GDM1 (cell line): ENCODE data around the gene FOXO6.

Experiments used
- DNase-seq: peaks from one replicate; lab custom pipeline; 2025; lab: John Stamatoyannopoulos, UW

Gene FOXO6

GRCh38 chr1:41360786-41361494, at the start of gene FOXO6:
TSS of gene FOXO6 (plus strand) at chr1:41361434.
- peak; percentile 93 for DNase-seq

- no peak for DNase-seq
Measured at GRCh38 chr1:41312991-41313645, 48.1 kb upstream of the FOXO6 start.

- DNase-seq = no peak
Measured at GRCh38 chr1:41313661-41314131, 47.5 kb upstream of the FOXO6 start.

- no peak for DNase-seq
Measured at GRCh38 chr1:41314376-41315145, 46.7 kb upstream of the FOXO6 start.

- DNase-seq = no peak
Measured at GRCh38 chr1:41315146-41315822, 46.0 kb upstream of the FOXO6 start.

- no peak for DNase-seq
Measured at GRCh38 chr1:41315871-41316270, 45.4 kb upstream of the FOXO6 start.

GRCh38 chr1:41317361-41317760, 43.9 kb upstream of the FOXO6 start:
- no peak for DNase-seq

GRCh38 chr1:41318135-41318534, 43.1 kb upstream of the FOXO6 start:
- no peak for DNase-seq

- no peak for DNase-seq
Measured at GRCh38 chr1:41319106-41319755, 42.0 kb upstream of the FOXO6 start.

- peak; percentile 39 for DNase-seq
Measured at GRCh38 chr1:41319807-41320711, 41.2 kb upstream of the FOXO6 start.

- DNase-seq = no peak
Measured at GRCh38 chr1:41320895-41321676, 40.1 kb upstream of the FOXO6 start.

- no peak for DNase-seq
Measured at GRCh38 chr1:41322101-41322661, 39.1 kb upstream of the FOXO6 start.

- DNase-seq = peak; percentile 57
Measured at GRCh38 chr1:41322835-41323234, 38.4 kb upstream of the FOXO6 start.

GRCh38 chr1:41323243-41323642, 38.0 kb upstream of the FOXO6 start:
- DNase-seq = no peak

GRCh38 chr1:41325801-41326200, 35.4 kb upstream of the FOXO6 start:
- DNase-seq = no peak

- no peak for DNase-seq
Measured at GRCh38 chr1:41327383-41327999, 33.7 kb upstream of the FOXO6 start.

GRCh38 chr1:41328001-41328615, 33.1 kb upstream of the FOXO6 start:
- DNase-seq = no peak

GRCh38 chr1:41328780-41329640, 32.2 kb upstream of the FOXO6 start:
- no peak for DNase-seq
